ENCODE results near the gene GPX2.

GPX2 gene

DNA sequence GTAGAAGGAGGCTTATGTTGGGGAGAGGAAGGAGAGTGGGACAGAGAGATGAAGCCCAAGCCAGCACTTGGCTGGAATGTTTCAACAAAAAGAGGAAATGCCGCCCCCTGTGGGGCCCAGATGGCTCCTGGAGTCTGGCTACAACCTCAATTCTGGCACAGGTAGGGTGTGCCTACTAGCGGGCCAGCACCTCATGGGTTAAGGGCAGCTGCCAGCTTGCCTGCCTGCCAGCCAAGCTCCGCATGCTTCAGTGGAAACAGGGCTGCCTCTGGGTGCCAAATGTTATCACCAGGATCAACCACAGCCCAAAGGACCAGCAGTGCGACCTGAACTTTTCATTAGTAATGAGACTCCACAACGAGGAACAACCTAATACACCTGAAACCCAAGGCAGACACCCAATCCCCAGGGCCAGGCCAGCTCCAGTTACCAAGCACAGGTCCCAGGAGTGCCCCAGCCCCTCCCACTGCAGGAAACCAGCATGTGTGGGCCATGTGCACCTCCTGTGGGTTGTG, 18.3 kb upstream of the GPX2 start:
- no peak for DNase-seq (ENCODE audit: low read depth in 2 of 2)

DNA sequence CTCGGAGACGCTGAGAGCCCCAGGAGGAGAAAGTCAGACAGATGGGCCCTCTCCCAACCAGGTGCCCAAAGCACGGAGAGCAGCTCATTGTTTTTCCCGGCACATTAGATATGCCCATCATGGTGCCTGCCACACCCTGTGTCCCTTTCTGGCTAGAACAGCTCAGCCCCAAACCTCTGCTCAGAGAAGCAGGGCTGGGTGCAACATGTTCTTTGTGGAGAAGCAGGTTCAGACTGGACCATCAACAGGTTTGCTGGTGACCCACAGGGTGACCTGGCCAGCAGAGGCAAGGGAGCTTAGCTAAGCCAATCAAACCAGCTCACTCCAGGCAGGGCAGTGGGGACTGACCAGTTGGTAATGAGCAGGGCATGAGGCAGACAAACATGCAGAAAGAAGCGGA, 16.2 kb upstream of the GPX2 start:
- no peak for DNase-seq (ENCODE audit: low read depth in 2 of 2)

DNA sequence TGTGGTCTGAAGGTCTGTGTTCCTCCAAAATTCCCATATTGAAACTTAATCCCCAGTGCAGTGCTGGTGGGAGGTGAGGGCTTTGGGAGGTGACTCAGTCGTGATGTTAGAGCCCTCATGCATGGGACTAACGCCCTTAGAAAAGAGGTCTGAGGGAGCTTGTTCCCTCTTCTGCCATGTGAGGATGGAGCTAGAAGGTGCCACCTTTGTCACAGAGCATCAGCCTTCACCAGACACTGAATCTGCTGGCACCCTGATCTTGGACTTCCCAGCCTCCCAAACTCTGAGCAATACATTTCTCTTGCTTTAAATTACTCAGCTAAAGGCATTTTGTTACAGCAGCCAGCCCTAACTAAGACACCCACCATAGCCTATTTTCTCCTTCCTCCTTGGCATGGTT, 15.7 kb upstream of the GPX2 start:
- no peak for DNase-seq (ENCODE audit: low read depth in 2 of 2)

DNA sequence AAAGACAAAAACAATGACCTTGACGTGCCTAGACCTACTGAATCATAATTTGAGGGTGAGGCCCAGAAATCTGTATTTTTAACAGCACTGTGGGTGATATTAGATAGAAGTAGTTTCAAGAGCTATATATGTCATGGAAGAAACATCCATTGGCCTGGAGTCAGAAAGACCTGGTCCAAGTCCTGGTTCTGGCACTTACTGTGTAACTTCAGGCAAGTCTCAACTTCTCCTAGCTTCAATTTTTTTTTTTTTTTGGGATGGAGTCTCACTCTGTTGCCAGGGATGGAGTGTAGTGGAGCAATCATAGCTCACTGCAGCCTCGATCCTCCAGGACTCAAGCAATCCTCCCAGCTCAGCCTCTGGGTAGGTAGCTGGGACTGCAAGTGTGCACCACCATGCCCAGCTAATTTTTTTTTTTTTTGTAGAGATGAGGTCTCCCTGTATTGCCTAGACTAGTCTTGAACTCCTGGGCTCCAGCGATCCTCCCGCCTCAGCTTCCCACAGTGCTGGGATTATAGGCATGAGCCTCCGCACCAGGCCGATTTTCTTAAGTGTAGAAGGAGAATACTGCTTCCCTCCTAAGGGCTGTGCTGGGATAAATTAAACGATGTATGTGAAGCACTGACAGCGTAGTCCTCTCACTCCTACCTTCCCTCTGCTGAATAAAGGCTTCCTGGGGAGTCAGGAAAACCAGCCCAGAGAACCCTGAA, 14.3 kb upstream of the GPX2 start:
- no peak for DNase-seq (ENCODE audit: low read depth in 2 of 2)

DNA sequence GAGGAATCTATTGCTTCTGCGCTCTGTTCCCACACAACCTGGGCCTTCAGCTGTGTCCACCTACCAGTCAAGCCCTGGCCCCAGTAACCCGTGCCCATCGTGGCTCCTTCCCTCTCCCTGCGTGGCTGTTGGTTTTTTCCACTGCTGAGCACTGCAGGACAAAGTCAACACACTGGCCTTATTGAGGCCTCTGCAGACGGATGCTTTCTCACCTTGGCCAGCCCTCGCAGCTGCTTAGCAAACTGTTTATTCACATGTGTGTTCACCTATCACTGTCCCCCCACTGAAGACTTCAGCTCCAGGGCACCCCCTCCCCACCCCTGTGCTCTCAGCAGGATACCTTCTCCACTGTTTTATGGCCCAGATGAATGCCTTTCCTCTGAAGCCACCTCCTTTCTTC, 12.8 kb upstream of the GPX2 start:
- DNase-seq (ENCODE audit: low read depth in 2 of 2), result no peak

DNA sequence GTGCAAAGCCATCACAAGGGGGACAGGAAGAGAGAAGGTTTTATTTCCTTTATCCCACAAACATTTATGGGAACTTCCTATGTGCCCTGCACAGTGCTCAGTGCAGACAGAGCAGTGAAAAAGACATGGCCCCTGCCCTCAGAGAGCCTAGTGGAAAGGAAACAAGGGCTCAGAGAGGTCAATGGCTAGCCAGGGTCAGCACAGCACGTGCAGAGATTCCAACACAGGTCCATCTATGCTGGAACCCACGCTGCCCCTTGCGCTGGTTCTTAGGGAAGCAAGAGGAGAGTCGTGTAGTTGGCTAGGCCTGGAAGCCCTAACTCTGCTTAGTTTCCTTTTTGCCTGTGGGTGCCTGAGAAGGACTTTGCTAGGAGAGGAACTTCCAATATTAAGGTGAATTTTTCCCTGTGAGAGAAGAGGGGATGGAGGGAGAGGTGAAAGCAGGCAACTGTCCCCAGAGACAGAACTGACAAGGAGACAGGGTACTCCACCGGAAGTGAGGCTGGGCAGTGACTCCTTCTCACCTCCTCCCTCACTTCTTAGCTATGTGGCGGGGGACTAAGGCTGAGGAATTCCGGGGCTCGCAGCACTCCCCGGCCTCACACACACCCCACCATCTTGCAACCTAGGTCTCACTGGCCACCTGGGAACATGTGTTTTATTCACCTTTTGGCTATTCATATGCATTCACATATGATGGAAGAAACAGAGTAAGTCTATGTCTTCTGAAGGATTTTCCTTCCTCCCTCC, 12.1 kb upstream of the GPX2 start:
- DNase-seq (ENCODE audit: low read depth in 2 of 2), result no peak

DNA sequence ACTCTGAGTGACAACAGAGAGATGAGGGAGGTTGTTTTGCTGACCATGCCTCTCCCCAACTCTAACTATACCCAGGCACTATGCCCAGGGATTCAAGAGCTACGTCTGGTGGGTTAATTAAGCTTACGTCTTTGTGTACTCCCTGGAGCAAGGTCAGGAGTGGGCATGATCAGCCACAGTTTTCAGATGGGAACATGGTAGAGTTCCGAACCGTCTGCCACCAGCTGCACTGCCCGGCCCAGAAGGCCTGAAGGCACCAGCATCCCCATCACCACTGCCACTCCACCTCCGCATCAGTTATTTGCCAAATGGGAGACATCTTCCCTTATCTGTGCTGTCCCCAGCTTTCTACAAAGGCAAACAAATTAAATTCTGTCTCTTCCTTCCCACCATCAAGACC, 11.1 kb upstream of the GPX2 start:
- DNase-seq (ENCODE audit: low read depth in 2 of 2), result no peak

DNA sequence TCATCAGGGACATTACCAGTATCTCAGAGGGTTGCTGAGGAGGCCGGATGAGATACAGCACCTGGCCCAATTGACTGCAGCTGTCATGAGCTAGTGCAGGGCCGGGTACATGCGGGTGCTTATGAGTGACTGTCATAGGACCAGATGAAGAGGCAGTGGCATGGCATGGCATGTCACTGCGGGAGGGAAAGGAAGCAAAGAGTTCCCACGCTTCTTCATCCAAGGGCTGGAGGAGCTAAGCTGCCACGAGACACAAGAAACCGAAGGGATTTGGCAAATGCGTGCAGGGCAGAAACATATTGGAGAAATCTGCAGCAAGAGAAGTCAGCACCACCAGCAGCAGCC, 10.7 kb upstream of the GPX2 start:
- no peak for DNase-seq (ENCODE audit: low read depth in 2 of 2)

DNA sequence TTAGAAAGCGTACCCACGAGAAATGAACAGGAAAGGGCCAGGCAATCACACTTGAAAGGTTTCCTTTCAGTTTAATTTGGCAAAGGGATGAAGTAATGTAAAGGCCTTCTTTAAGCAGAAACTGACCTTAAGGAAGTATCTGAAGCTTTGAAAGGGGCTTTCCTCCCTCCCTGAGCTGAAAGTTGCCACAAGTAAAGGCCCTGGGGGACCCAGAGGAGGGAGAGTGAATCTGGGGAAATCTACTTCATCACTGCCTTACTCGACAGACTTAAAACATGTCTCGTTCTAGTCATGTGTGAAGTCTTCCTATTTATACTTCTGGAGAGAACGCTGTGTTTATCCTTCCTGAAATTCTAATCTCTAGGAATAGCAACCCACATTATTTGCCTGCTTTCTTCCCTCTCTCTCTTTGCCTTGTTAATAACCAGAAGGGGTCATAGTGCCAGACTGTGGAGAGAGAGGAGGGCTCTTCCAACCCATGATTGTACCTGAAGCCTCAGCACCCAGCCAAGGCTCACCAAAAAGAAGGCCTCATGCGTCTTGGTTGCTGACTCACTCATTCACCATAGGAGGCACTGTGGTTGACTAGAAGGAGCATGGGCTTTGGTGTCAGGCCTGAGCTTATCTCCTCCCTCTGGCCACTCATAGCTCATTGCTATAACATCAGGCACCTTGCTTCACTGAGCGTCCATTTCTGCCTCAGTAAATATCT, 10.2 kb upstream of the GPX2 start:
- no peak for DNase-seq (ENCODE audit: low read depth in 2 of 2)

DNA sequence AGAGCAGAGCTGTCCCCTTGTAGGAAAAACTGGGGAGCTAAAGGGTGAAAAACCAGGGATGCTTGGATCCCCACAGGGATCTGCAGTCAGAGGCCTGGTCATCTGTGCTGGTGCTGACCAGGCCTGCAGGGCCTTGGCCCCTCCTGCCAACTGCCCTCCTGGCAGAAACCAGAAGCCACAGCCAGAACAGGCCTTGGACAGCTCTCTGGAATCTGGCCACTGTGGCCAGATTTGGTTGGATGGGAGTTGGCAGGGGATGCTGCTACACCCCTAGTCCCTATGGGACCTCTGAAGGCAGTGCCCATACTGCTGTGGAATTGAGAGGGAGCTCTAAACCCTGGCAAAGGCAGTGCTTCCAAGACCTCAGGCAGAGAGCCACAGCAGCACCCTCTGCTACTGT, 9.2 kb upstream of the GPX2 start:
- no peak for DNase-seq (ENCODE audit: low read depth in 2 of 2)

DNA sequence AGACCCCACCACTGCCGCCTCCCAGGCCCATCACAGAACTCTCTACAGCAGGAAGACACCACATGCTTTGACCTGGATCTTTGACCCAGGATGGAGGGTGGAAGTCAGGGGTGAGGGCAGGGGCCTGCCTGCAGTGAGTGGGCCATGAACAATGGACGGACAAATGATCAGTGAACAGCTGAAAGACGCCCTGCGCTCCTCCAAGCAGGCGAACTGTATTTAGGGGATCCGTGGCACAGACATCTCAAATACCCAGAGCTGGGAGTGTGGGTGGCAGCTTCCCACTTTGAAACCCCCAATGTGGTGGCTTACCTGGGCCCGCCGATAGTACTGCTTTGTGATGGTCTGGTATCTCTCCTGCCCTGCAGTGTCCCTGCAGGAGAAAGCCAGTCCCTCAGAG, 8.7 kb upstream of the GPX2 start:
- DNase-seq (ENCODE audit: low read depth in 2 of 2), result no peak

DNA sequence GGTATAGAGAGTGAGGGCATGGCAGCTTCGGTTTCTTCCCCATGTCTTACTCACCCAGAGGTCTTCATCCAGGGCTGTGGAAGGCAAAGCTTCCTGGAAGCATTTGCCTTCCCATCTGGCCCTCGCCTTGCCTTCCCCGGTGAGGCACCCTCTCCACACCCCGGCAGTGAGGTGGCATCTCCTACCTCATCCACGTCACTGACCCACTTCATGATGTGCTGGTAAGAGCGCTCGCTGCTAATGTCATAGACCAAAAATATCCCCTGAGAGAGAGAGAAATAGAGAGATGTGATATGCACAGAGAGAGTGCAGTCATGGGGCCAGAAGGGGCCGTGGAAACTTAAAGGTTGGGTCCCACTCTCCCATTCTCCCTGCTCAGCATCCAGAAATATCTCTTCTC, 8.3 kb upstream of the GPX2 start:
- DNase-seq (ENCODE audit: low read depth in 2 of 2), result no peak

DNA sequence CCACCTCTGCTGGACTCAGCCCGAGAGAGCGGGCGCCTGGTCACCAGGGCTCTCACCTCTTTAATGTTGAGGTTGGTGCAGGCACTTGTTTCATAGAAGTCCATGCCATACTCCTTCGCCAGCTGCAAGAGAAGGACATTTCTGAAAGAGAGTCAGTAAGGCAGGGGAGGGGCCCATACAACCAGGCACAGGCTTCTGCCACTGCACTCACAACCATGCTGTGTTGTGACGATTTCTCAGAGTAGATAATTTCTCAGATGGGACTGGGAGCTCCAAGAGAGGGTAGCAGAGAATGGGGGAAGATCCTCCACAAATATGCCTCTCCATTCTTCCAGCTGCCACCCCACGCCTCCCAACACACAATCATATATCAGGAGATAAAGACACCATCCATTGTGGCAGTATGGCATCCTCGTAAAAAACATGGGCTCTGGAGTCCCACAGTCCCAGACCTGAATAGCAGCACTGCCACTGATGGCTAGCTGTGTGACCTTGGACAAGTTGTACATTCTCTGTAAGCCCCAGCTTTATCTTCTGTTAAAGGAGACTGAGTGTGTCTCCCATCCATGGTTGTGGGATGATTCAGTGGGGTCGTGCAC, 6.2 kb upstream of the GPX2 start:
- DNase-seq (ENCODE audit: low read depth in 2 of 2), result no peak

DNA sequence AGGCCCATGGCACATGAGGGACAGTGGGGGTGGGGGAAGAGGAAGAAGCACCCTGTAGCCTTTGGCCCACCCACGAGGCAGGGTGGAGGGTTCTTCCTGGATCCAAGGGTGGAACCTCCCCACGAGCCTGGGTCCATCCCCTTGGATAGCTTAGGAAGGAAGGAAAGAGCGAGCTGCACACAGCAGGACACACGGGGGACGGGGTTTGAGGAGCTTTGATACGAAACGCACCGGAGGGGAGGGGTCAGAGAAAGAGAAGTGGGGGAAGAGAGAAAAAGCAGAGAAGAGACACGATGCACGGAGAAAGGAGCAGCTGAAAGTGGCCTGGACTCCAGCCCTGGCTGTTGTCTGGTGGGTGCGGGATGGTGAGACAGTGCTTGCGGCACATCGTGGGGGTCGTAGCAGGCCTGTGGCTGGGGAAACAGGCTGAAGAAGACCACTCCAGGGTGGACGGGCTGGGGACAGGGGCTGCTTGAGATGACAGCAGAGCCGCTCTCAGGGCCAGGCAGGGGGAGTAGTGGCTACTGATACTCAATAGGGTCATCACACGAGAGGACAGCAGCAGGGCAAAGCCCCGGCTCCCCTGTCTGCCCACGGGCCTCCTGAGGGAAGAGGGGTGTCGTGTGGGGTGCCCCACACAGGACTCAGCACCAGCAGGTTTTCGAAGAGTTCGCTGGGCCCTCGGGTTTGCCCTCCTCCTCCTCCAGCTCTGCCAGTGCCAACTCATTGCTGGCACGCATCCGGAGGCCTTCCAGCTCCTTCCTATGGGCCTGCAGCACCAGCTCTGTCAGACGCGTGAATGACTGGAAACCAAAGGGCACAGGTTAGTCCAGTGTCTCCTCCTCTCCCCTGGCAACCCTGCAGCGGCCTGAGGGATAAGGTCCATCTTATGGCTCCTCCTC, 5.4 kb upstream of the GPX2 start:
- no peak for DNase-seq (ENCODE audit: low read depth in 2 of 2)

DNA sequence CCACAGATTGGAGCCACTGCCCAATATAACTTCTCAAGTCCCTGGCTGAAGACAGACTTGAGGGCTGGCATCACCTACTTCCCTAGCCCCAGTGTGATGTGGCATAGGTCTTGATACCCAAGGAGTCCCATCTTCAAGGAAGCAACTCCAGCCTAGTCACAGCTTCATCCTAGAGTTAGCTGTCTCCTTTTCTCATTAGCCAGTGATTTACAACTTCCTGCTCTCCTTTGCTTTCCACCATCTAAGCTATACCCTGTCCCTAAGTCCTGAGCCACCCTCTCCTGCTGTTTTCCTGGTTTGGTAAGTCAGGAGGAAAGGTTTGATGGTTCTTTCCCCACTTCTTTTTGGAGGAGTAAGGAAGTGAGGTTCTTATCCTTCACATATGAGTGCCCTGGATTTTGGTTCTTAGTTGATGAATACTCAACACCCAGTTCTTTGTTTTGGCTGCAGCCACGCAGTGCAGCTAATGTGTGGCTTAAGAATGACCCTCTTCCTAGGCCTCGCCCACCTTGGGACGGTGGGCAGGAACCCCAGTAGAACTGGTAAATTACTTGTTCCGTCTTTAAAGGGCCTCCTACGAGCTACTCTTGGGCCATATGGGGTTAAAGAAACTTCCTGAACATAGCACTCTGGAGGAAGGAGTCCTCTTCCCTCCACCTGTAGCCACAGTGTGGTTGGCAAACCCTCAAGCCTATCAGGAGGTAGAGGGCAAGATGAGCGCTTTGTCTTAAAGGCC, 3.9 kb upstream of the GPX2 start:
- DNase-seq (ENCODE audit: low read depth in 2 of 2), result no peak

DNA sequence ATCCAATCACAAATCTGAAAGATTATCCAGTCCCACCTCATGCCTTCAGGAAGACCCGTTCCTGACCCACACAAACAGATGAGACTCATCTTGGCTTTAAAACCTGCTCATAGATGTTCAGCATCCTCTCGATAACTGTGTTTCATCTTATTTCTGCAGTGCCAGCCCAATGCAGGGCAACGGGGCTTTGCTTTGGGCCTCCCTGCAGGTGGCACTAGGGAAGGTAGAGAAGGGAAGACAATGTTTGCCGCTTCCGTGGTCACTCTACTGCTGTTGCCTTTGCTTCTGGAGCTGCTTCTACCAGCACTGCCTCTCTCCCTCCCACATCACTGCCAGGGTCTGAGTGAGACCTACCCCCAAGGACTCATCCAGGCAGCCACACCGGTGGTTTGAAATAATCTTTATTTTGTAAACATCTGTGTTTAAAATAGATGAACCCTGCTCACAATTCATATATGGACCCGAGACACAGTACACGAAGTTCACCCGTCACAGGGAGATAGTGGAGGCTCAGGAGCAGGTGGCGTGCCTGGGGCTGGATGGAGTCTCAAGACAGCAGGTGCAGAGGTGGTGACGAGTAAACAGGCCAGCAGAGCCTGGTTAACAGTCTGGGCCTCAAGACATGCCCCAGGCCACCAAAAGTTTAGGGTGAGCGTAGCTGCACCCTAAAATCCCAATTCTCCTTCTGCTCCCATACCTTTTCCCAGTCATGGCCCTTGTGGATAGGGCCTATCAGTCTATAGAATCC, 3.1 kb upstream of the GPX2 start:
- no peak for DNase-seq (ENCODE audit: low read depth in 2 of 2)

DNA sequence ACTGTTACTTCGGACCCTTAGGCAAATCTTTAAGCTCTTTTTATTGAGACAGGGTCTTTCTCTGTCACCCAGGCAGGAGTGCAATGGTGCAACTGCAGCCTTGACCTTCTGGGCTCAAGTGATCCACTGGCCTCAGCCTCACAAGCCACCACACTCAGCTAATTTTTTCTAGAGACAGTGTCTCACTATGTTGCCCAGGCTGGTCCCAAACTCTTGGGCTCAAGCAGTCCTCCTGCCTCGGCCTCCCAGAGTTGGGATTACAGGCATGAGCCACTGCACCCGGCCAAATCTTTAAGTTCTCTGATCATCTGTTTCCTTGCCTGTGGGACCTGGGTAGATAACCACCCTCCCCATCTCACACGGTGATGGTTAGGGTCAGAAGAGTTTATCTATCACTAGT, 2.3 kb upstream of the GPX2 start:
- DNase-seq (ENCODE audit: low read depth in 2 of 2), result no peak

DNA sequence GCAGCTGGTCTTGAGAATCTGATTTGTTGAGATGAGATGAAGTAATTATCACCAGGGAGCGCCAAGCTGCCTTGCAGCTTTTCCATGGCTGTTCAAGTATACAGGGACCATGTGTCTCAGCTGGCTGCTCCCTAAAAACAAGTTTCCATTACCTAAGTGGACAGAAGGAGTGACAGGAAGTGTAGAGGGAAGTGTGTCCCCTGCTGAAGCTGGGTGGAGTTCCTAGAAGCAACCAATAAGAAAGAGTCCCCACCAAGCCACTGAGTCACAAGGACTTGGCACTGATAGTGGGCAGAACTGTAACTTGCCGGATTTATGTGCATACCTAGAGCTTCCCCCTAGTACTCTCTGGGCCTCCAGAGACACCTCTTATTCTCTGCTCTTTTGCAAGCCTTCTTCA, 1.5 kb upstream of the GPX2 start:
- no peak for DNase-seq (ENCODE audit: low read depth in 2 of 2)

DNA sequence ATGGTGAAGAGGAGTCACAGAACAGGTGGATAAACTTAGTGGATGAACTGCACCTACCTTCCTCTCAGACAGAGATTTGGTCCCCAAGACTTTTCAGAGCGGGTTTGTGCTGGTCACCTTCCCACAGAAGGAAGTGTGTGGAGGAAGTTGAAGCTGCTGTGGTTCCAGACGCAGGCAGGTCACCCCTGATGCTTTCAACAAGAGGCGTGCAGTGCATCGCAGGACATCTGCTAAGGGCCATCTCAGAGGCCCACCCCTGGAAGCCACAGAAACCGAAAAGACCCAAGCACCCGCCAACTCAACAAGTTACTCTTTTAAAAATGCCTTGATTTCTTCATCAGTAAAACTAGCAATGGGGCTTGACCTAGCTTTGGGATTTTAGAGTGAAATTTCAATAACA, 1.0 kb upstream of the GPX2 start:
- DNase-seq (ENCODE audit: low read depth in 2 of 2), result no peak

DNA sequence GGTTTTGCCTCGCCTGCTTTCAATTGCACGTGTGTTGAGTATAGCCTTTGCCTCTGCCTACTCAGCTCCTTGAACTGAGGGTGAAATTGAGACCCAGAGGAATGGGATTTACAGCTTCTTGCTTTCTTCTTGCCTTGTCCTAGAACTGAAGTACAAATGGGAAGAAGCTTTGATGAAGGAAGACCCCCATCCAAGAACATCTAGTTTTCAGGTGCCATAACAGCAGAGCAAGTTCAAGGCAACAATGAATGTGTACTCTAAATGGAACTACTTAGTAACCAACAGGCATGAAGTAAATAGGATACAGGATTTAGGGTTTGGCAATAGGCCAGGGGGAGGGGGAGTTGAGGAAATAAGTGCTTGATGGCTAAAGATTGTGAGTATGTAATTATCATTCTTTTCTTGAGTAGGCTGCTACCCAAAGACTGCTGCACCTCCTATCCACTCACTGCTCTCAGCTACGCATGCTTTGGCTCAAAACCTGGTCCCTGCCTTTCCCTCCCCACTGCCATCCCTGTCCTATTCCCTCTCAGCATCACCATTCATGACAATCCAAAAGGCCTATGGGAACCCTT, 2.1 kb downstream of the GPX2 start:
- DNase-seq (ENCODE audit: low read depth in 2 of 2), result no peak
